Caco-2 (cell line): ENCODE data around the gene ACO1. TPM values are rescaled to one million over a fixed set of nuclear protein-coding genes. Genes with fewer than 3 reads are reported as not detected.

Source experiments
- BruUV-seq: library from RNA; stranded (reverse); fragments of 400-500 nt; replicated peaks from 2 replicates; lab custom pipeline; 2021; lab: Mats Ljungman, UMichigan
- CTCF ChIA-PET: fragments of 300-600 bp; sonication (Branson Sonifier 250); formaldehyde crosslinking; loops from one replicate; lab custom pipeline; 2022; ENCODE audit warnings: antibody characterized with exemption; lab: Charles Lee
- POLR2A ChIA-PET: fragments of 300-600 bp; sonication (Branson Sonifier 250); formaldehyde crosslinking; loops from one replicate; lab custom pipeline; 2022; ENCODE audit warnings: antibody characterized with exemption; lab: Charles Lee
- DNase-seq, 2 experiments: peaks; one replicate each; pipeline versions ENCODE4 v3.0.0 to v3.0.0-alpha.2; 2020 to 2022
- H3K27me3 ChIP-seq: replicated peaks from 2 replicates; pipeline ENCODE4 v1.6.0; 2011; ENCODE audit warnings: low read length; ENCODE audit not compliant: control insufficient read depth, insufficient read depth
- H3K36me3 ChIP-seq: 2 replicates; pipeline ENCODE4 v1.5.1; 2011; ENCODE audit warnings: low read length; ENCODE audit not compliant: control insufficient read depth, insufficient read depth
- H3K4me1 ChIP-seq: fragments of 250-450 bp; sonication (Bioruptor Pico); 2 replicates; pipeline ENCODE4 v1.5.1; 2020; ENCODE audit warnings: mild to moderate bottlenecking
- H3K4me3 ChIP-seq: 2 replicates; pipeline ENCODE4 v1.5.1; 2011; ENCODE audit warnings: low read depth, mild to moderate bottlenecking, control low read depth, low read length
- H3K9me3 ChIP-seq: fragments of 250-450 bp; sonication (Bioruptor Pico); 2 replicates; pipeline ENCODE4 v1.5.1; 2020; ENCODE audit warnings: mild to moderate bottlenecking, moderate library complexity
- H3K27ac Mint-ChIP-seq: one replicate; pipeline ENCODE4 v1.8.0; 2022; ENCODE audit warnings: mixed read lengths; ENCODE audit not compliant: unreplicated experiment
- H3K27me3 Mint-ChIP-seq: one replicate; pipeline ENCODE4 v1.8.0; 2022; ENCODE audit warnings: mixed read lengths; ENCODE audit not compliant: insufficient read depth, unreplicated experiment
- H3K36me3 Mint-ChIP-seq: one replicate; pipeline ENCODE4 v1.8.0; 2022; ENCODE audit warnings: mild to moderate bottlenecking, mixed read lengths; ENCODE audit not compliant: insufficient read depth, unreplicated experiment
- H3K4me1 Mint-ChIP-seq: one replicate; pipeline ENCODE4 v1.8.0; 2022; ENCODE audit warnings: low read depth, mixed read lengths; ENCODE audit not compliant: unreplicated experiment
- H3K4me3 Mint-ChIP-seq: one replicate; pipeline ENCODE4 v1.8.0; 2022; ENCODE audit warnings: mild to moderate bottlenecking, moderate library complexity, mixed read lengths; ENCODE audit not compliant: unreplicated experiment
- H3K9me3 Mint-ChIP-seq: one replicate; pipeline ENCODE4 v1.8.0; 2022; ENCODE audit warnings: mixed read lengths; ENCODE audit not compliant: unreplicated experiment
- CTCF ChIP-seq, 2 experiments: fragments of 200-600 bp in 1 of 2; IDR thresholded peaks; 1 replicate in 1 of 2; 2 replicates in 1 of 2; pipeline versions ENCODE4 v1.5.1 to v1.8.0; 2011 to 2022; ENCODE audit warnings: antibody characterized with exemption in 1 of 2, control low read depth in 1 of 2, inconsistent platforms in 1 of 2, low read depth in 1 of 2, low read length in 1 of 2, mild to moderate bottlenecking in 1 of 2, moderate library complexity in 1 of 2; ENCODE audit not compliant: insufficient read depth in 1 of 2, severe bottlenecking in 1 of 2, unreplicated experiment in 1 of 2
- intact Hi-C: fragments of 100-400 bp; cut with micrococcal nuclease; formaldehyde crosslinking; loops from one replicate; pipeline ENCODE4 v1.10.0; 2022; ENCODE audit not compliant: unreplicated experiment
- total RNA-seq: library from RNA; stranded (reverse); gene quantifications from 2 replicates; pipeline ENCODE4 v1.2.3, GENCODE V29; 2022

The ACO1 gene
- total RNA-seq, 1 experiment from 2014 or later: 54.7 TPM

GRCh38 chr9:32398207-32398606 lies 13.8 kb downstream of the ACO1 start:
- peaks cover 29% of the 10 kb centered on the region for H3K4me1 Mint-ChIP-seq
- CTCF ChIA-PET: no interaction called here
- H3K36me3 ChIP-seq: no peaks in the 10 kb centered on the region
- H3K9me3 Mint-ChIP-seq: peaks cover 12% of the 10 kb centered on the region
- H3K4me3 ChIP-seq: no peak overlapping the region
- POLR2A ChIA-PET: no interaction called here
- no peak for TF ChIP-seq CTCF (IDR thresholded peaks at IDR 0.05; ENCODE audit: insufficient read depth in 1 of 2, low read depth in 1 of 2, low read length in 1 of 2, severe bottlenecking in 1 of 2, unreplicated experiment in 1 of 2)
- no peak overlapping the region for H3K4me3 Mint-ChIP-seq
- H3K9me3 ChIP-seq: no peaks in the 10 kb centered on the region
- H3K27me3 ChIP-seq: no peaks in the 10 kb centered on the region
- H3K27ac Mint-ChIP-seq: no peak overlapping the region
- no peak for DNase-seq
- H3K36me3 Mint-ChIP-seq: peaks cover 12% of the 10 kb centered on the region
- BruUV-seq: no TSS peak
- no peaks in the 10 kb centered on the region for H3K27me3 Mint-ChIP-seq
- intact Hi-C loops: no loop called here
- peaks cover 17% of the 10 kb centered on the region for H3K4me1 ChIP-seq

- TF ChIP-seq CTCF (IDR thresholded peaks at IDR 0.05; ENCODE audit: insufficient read depth in 1 of 2, low read depth in 1 of 2, low read length in 1 of 2, severe bottlenecking in 1 of 2, unreplicated experiment in 1 of 2): no peak
- Histone ChIP-seq H3K4me1 (peaks cover 16% of the 10 kb centered on the region), H3K27me3 (no peaks in the 10 kb centered on the region), H3K9me3 (no peaks in the 10 kb centered on the region), H3K36me3 (no peaks in the 10 kb centered on the region), H3K4me3 (no peak overlapping the region)
- intact Hi-C loops: no loop called here
- ChIA-PET CTCF (interaction anchor here (0.8 kb wide), 1 partner anchor 21 kb away, joined by 3 read pairs; no protein-coding TSS in a partner anchor), POLR2A (no interaction called here)
- no TSS peak for BruUV-seq
- H3K9me3 Mint-ChIP-seq: peaks cover 2% of the 10 kb centered on the region
- H3K27me3 Mint-ChIP-seq: no peaks in the 10 kb centered on the region
- peaks cover 18% of the 10 kb centered on the region for H3K4me1 Mint-ChIP-seq
- no peak overlapping the region for H3K4me3 Mint-ChIP-seq
- no peak for DNase-seq
- peaks cover 2% of the 10 kb centered on the region for H3K36me3 Mint-ChIP-seq
- H3K27ac Mint-ChIP-seq: no peak overlapping the region
These were observed 14.8 kb downstream of the ACO1 start for GRCh38 chr9:32399110-32399815.

- POLR2A ChIA-PET: no interaction called here
- Histone ChIP-seq H3K4me3 (no peak overlapping the region), H3K36me3 (no peaks in the 10 kb centered on the region), H3K27me3 (no peaks in the 10 kb centered on the region), H3K4me1 (peaks cover 3% of the 10 kb centered on the region; the same call in 1 of the 2 replicates), H3K9me3 (no peaks in the 10 kb centered on the region)
- H3K36me3 Mint-ChIP-seq: peaks cover 5% of the 10 kb centered on the region
- intact Hi-C loops: no loop called here
- no peak overlapping the region for H3K27ac Mint-ChIP-seq
- H3K4me1 Mint-ChIP-seq: peaks cover 13% of the 10 kb centered on the region
- no peak for TF ChIP-seq CTCF (IDR thresholded peaks at IDR 0.05; ENCODE audit: insufficient read depth in 1 of 2, low read depth in 1 of 2, low read length in 1 of 2, severe bottlenecking in 1 of 2, unreplicated experiment in 1 of 2)
- no peak overlapping the region for H3K4me3 Mint-ChIP-seq
- CTCF ChIA-PET: no interaction called here
- no peaks in the 10 kb centered on the region for H3K9me3 Mint-ChIP-seq
- no TSS peak for BruUV-seq
- DNase-seq: no peak
- H3K27me3 Mint-ChIP-seq: no peaks in the 10 kb centered on the region
These were observed 17.0 kb downstream of the ACO1 start for GRCh38 chr9:32401488-32401887.
